ENCODE results near the gene IGFALS.

Gene IGFALS

GRCh38 chr16:1779234-1779701 is 14.2 kb downstream of the IGFALS start:
- TF ChIP-seq, protein P1, sequence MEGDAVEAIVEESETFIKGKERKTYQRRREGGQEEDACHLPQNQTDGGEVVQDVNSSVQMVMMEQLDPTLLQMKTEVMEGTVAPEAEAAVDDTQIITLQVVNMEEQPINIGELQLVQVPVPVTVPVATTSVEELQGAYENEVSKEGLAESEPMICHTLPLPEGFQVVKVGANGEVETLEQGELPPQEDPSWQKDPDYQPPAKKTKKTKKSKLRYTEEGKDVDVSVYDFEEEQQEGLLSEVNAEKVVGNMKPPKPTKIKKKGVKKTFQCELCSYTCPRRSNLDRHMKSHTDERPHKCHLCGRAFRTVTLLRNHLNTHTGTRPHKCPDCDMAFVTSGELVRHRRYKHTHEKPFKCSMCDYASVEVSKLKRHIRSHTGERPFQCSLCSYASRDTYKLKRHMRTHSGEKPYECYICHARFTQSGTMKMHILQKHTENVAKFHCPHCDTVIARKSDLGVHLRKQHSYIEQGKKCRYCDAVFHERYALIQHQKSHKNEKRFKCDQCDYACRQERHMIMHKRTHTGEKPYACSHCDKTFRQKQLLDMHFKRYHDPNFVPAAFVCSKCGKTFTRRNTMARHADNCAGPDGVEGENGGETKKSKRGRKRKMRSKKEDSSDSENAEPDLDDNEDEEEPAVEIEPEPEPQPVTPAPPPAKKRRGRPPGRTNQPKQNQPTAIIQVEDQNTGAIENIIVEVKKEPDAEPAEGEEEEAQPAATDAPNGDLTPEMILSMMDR (IDR thresholded peaks at IDR 0.05; ENCODE audit: borderline replicate concordance, insufficient read depth, low read depth, low read length) = no peak
- H3K4me3 ChIP-seq (ENCODE audit: low read depth, low read length) = no peak overlapping the region

DNA sequence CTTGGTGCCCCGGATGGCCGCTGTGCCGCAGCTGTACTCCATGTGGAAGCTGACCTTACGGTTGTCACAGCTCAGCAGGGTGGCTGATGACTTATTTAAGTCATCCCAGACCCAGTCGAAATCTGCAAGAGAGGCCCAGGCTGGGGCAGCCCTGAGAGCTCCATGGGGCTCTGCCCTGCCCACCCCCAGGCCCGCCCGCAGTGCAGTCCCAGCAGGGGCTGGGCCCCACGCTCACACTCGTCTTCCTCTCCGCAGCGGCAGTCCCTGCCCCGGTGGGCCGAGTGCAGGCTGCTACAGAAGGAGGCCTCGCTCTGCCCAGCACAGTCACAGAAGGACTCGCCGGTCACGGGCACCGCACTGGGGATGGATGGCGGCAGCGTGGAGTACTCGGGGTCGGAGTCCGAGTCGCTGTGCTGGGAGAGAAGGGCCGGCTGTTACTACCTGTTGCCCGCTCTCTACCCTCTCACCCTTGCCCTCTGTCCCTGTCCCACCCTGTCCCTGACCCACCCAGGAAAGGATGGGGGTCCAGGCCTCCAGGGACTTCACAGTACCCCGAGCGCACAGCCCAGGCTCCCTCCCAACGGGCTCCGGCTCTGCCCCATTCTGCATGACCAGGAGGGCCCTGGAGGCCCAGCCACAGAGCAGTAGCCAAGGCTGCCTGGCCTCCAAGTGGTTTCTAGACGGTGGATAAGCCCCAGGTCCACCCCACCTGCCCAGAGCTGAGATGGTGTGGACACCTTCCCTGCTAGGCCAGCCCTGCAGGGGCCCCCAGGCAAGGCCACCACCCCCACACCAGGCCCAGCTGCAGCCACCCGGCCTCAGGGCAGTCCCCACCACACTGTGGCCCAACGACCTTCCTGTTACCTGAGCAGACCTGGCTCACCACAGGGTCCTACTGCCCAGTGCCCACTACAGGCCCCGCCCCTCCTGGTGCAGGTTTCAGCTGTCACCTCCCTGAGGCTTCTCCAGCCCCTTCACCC is 15.0 kb downstream of the IGFALS start:
- TF ChIP-seq, protein P1 (IDR thresholded peaks at IDR 0.05; ENCODE audit: borderline replicate concordance, insufficient read depth, low read depth, low read length) = no peak
- no peak overlapping the region for H3K4me3 ChIP-seq (ENCODE audit: low read depth, low read length)

DNA sequence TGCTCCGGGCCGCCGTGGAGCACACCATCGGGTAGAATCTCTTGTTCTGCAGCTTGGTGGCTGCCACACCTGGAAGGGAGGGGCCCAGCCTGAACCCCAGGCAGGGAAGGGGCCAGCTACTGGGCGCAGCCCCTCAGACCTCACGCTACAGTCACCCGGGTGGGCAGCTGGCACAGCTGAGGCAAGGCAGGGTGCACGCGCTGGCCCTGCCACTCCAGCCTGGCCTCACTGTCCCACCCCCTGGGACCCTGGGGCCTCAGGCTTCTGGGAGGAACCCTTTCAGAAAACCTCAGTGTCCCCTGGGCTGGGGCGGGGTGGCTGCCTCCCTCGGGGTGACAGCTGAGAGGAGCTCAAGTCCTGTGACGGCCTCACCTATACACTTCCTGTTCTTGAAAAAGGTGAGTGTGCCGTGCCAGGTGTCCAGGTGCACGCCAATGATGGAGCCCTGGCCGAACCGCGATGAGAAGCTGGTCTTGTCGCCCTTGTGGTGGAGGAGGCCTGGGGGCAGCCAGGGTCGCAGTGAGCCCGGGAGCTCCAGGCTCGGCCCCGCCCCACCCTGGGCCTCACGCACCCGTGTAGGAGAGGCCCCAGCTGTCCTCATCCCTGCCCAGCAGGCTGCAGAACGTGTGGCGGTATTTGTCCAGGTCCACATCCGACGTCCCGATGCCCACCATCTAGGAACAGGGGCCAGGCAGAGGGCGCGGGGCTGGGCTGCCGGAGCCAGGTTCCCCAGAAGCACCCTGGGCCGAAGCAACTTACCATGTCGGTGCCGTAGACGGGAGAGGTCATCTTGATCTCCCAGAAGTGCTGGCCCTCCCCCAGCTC is 15.9 kb downstream of the IGFALS start:
- no peak overlapping the region for H3K4me3 ChIP-seq (ENCODE audit: low read depth, low read length)
- TF ChIP-seq, protein P1 (IDR thresholded peaks at IDR 0.05; ENCODE audit: borderline replicate concordance, insufficient read depth, low read depth, low read length) = no peak

- H3K4me3 ChIP-seq (ENCODE audit: low read depth, low read length) = no peak overlapping the region
- TF ChIP-seq, protein P1 (IDR thresholded peaks at IDR 0.05; ENCODE audit: borderline replicate concordance, insufficient read depth, low read depth, low read length) = no peak
Observed at GRCh38 chr16:1776991-1777374, 16.5 kb downstream of the IGFALS start.

DNA sequence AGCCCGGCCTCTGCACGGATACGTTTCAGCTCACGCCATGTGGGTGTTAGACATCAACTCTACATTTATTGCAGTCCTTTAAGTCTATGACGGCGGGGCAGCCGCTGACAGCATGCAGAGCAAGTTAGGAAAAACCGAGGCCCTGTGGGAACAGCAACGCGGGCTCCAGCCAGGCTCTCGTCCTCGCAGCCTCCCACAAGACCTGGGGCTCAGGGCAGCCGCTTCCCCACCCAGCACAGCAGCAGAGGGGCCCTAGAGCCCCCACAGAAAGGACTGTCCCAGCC is 16.9 kb downstream of the IGFALS start:
- H3K4me3 ChIP-seq (ENCODE audit: low read depth, low read length) = no peak overlapping the region
- TF ChIP-seq, protein P1 (IDR thresholded peaks at IDR 0.05; ENCODE audit: borderline replicate concordance, insufficient read depth, low read depth, low read length) = no peak

DNA sequence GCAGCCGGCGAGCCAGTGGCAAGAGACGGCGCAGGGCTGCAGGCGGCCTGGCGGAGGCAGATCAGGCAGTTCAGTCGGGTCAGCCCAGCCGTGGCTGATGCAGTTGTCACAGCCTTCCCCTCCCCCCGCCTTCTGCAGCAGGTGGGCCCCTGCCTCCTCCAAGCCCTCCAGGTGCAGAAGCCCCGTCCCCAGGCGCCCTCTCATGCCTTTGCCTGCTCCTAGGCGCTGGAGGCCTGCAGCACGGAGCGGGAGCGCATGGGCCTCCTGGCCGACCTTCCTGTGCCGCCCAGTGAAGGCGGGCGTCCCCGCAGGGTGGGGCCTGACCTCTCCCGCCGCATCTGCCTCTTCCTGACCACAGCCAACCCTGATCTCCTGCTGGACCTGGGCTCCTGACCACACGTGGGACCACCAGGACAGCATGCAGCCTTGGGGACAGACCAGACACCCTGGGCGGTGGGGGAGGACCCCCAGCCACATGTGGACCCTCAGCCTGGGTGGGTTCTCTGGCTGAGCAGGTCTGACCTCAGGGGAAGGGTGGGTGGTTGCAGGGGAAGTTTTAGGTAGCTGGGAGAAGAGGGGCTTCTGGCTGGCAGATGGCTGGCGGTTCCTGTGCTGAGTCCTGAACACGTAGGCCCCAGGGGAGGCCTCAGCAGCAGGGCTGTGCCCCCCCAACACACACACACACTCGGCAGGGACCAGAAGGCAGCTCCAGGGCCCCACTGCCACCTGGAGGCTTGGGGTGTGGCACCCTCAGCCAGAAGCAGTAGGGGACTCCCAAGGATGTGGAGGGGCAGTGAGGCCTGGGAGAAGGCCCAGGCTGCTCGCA is 17.4 kb downstream of the IGFALS start:
- no peak overlapping the region for H3K4me3 ChIP-seq (ENCODE audit: low read depth, low read length)
- TF ChIP-seq, protein P1 (IDR thresholded peaks at IDR 0.05; ENCODE audit: borderline replicate concordance, insufficient read depth, low read depth, low read length) = no peak
